PC-3 (cell line): ENCODE measurements around the gene TCEA2.

ENCODE experiments used
- CTCF ChIP-seq: fragments of 300-600 bp; sonication (generic); conservative IDR thresholded peaks from 2 replicates; pipeline ENCODE4 v1.5.1; 2017; ENCODE audit warnings: antibody characterized with exemption, low read depth, mild to moderate bottlenecking, low read length
- EZH2 ChIP-seq: fragments of 300-600 bp; sonication (generic); IDR thresholded peaks from one replicate; pipeline ENCODE4 v1.6.1; 2017; ENCODE audit warnings: antibody characterized with exemption, mild to moderate bottlenecking, low read length; ENCODE audit not compliant: unreplicated experiment

- TF ChIP-seq CTCF (no peak), EZH2 (no peak)
Observed at GRCh38 chr20:64114356-64114971, 51.5 kb downstream of the TCEA2 start.
